ENCODE data around the gene AGTPBP1.

AGTPBP1 gene

GRCh38 chr9:85501882-85502281 is 239.9 kb downstream of the AGTPBP1 start:
- no peak overlapping the region for H3K9ac ChIP-seq (ENCODE audit: low read length)
- no peak overlapping the region for H3K4me3 ChIP-seq (ENCODE audit: low read depth, low read length)
- no peak overlapping the region for H3K27ac ChIP-seq (ENCODE audit: low read depth, low read length)
- no peaks in the 10 kb centered on the region for H3K27me3 ChIP-seq (ENCODE audit: control insufficient read depth, insufficient read depth, low read length)
- H3K36me3 ChIP-seq (ENCODE audit: control insufficient read depth, insufficient read depth, low read length) = no peaks in the 10 kb centered on the region
- H3K4me1 ChIP-seq (ENCODE audit: control insufficient read depth, insufficient read depth, low read length) = no peaks in the 10 kb centered on the region
- H3K9me3 ChIP-seq (ENCODE audit: control insufficient read depth, insufficient read depth, low read depth, low read length) = peaks cover 8% of the 10 kb centered on the region; the same call in 1 of the 2 replicates

GRCh38 chr9:85501456-85501855 is 240.3 kb downstream of the AGTPBP1 start:
- Histone ChIP-seq H3K4me3 (ENCODE audit: low read depth, low read length) (no peak overlapping the region), H3K4me1 (ENCODE audit: control insufficient read depth, insufficient read depth, low read length) (no peaks in the 10 kb centered on the region), H3K36me3 (ENCODE audit: control insufficient read depth, insufficient read depth, low read length) (no peaks in the 10 kb centered on the region), H3K9ac (ENCODE audit: low read length) (no peak overlapping the region), H3K27ac (ENCODE audit: low read depth, low read length) (no peak overlapping the region), H3K27me3 (ENCODE audit: control insufficient read depth, insufficient read depth, low read length) (no peaks in the 10 kb centered on the region), H3K9me3 (ENCODE audit: control insufficient read depth, insufficient read depth, low read depth, low read length) (peaks cover 8% of the 10 kb centered on the region; the same call in 1 of the 2 replicates)

Measured in HUES6 (cell line).